Measurements from ENCODE around the gene SLC25A42.

Gene SLC25A42

DNA sequence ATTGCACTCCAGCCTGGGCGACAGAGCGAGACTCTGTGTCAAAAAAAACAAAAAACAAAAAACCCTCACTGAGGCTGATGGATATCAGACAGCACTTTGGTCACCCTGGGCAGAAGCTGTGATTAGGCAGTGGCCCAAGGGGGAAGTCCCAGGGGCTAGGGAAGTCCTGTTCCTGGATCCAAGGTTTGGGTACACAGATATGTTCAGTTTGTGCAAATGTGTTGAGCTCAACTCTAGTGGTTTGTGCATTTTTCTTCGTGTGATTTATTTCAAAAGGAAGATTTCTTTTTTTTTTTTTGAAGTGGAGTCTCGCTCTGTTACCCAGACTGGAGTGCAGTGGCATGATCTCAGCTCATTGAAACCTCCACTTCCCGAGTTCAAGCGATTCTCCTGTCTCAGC, 94.0 kb downstream of the SLC25A42 start:
- no peak for DNase-seq
- H3K4me1 ChIP-seq = no peaks in the 10 kb centered on the region
- H3K4me3 ChIP-seq (ENCODE audit: low read depth, low read length) = no peak overlapping the region
- H3K27me3 ChIP-seq = no peaks in the 10 kb centered on the region
- TF ChIP-seq, protein P1, sequence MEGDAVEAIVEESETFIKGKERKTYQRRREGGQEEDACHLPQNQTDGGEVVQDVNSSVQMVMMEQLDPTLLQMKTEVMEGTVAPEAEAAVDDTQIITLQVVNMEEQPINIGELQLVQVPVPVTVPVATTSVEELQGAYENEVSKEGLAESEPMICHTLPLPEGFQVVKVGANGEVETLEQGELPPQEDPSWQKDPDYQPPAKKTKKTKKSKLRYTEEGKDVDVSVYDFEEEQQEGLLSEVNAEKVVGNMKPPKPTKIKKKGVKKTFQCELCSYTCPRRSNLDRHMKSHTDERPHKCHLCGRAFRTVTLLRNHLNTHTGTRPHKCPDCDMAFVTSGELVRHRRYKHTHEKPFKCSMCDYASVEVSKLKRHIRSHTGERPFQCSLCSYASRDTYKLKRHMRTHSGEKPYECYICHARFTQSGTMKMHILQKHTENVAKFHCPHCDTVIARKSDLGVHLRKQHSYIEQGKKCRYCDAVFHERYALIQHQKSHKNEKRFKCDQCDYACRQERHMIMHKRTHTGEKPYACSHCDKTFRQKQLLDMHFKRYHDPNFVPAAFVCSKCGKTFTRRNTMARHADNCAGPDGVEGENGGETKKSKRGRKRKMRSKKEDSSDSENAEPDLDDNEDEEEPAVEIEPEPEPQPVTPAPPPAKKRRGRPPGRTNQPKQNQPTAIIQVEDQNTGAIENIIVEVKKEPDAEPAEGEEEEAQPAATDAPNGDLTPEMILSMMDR (IDR thresholded peaks at IDR 0.05; ENCODE audit: low read depth, low read length) = no peak
- no peaks in the 10 kb centered on the region for H3K36me3 ChIP-seq
- H3K9me3 ChIP-seq = no peaks in the 10 kb centered on the region

DNA sequence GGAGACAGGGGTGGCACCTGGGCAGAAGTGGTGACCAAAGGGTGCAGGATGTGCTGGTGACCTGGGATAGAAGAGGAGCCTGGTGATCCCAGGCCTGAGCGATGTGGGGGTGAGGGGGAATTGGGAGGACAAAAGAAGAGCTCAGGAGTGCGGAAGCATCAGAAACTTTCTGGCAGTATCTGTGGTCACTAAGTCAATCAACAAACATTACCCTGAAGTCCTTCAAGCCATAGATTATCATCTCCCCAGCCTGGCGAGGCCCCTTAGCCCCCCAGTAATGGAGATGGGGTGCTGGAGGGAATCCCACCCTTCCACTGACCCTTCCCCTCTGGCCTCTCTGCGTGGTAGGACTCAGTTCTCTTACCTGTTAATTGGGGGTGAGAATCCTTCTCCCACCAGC, 95.7 kb downstream of the SLC25A42 start:
- no peaks in the 10 kb centered on the region for H3K27me3 ChIP-seq
- DNase-seq = no peak
- no peaks in the 10 kb centered on the region for H3K4me1 ChIP-seq
- H3K9me3 ChIP-seq = no peaks in the 10 kb centered on the region
- no peaks in the 10 kb centered on the region for H3K36me3 ChIP-seq
- no peak overlapping the region for H3K4me3 ChIP-seq (ENCODE audit: low read depth, low read length)
- TF ChIP-seq, protein P1 (IDR thresholded peaks at IDR 0.05; ENCODE audit: low read depth, low read length) = no peak

DNA sequence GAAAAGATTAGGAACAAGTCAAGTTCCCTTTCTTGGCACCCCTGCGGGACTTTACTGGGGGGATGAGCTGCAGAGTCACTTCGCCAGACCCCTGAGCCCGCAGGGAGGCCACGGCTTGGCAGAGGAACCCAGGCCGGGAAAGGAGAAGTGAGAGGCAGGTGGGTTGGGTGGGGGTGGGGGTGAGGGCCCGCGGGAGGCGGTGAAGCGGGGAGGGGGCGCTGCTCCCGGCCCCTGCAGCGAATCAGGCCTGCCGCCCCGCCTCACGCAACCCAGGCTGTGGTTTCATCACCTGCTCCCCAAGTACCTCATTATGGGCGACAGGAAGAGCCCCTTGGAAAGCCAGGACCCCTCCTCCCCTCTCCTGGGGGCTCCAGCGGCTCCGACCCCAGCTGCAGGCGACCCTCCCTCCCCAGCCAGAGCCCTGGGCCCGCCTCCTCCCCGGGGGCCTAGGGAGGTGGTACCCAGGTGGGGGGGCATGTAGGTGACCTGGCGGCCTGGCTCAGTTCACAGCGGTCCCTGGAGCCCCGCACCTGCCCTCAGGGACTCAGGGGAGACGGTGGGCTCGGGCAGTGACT, 96.8 kb downstream of the SLC25A42 start:
- no peaks in the 10 kb centered on the region for H3K4me1 ChIP-seq
- H3K27me3 ChIP-seq = no peaks in the 10 kb centered on the region
- no peaks in the 10 kb centered on the region for H3K36me3 ChIP-seq
- H3K4me3 ChIP-seq (ENCODE audit: low read depth, low read length) = no peak overlapping the region
- no peaks in the 10 kb centered on the region for H3K9me3 ChIP-seq
- no peak for DNase-seq
- TF ChIP-seq, protein P1 (IDR thresholded peaks at IDR 0.05; ENCODE audit: low read depth, low read length) = no peak

DNA sequence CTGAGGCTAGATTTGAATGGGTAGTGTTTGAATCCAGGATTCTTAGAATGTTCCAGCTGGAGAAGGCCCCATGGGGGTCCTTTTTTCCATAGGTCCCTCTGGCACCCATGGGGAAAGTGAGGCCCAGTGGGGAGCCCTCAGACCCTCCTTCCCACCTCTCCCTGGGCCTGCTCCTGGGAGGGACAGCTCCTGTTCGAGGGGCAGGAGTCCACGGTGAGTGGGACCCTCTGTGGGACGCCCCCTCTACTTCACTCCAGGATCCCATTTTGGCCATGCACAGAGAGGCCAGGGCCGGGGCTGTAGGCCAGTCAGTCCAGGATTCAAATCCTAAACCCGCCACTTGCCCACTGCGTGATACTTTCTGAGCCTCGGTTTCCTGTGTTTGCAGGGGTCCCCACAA, 98.7 kb downstream of the SLC25A42 start:
- TF ChIP-seq, protein P1 (IDR thresholded peaks at IDR 0.05; ENCODE audit: low read depth, low read length) = no peak
- Histone ChIP-seq H3K4me1 (no peaks in the 10 kb centered on the region), H3K27me3 (no peaks in the 10 kb centered on the region), H3K4me3 (ENCODE audit: low read depth, low read length) (no peak overlapping the region), H3K36me3 (no peaks in the 10 kb centered on the region), H3K9me3 (no peaks in the 10 kb centered on the region)
- no peak for DNase-seq
